A673 (cell line): ENCODE measurements around the gene BCAT1. TPM values are rescaled to one million over a fixed set of nuclear protein-coding genes. Genes with fewer than 3 reads are reported as not detected.

Experiments used
- BruUV-seq: library from RNA; stranded (reverse); fragments of 400-500 nt; replicated peaks from 2 replicates; lab custom pipeline; 2021; lab: Mats Ljungman, UMichigan
- CTCF ChIA-PET: fragments of 300-600 bp; sonication (Branson Sonifier 250); formaldehyde crosslinking; loops from one replicate; lab custom pipeline; 2022; ENCODE audit warnings: antibody characterized with exemption; lab: Charles Lee
- POLR2A ChIA-PET: fragments of 300-600 bp; sonication (Branson Sonifier 250); formaldehyde crosslinking; loops from one replicate; lab custom pipeline; 2022; ENCODE audit warnings: antibody characterized with exemption; ENCODE audit not compliant: low non-redundant PET; lab: Charles Lee
- DNase-seq: peaks from one replicate; pipeline ENCODE4 v3.0.0-alpha.2; 2015; ENCODE audit warnings: low spot score
- H3K27ac ChIP-seq: fragments of 200-600 bp; sonication (generic); 2 replicates; pipeline ENCODE4 v1.5.1; 2016; ENCODE audit warnings: mixed run types, low read depth, mild to moderate bottlenecking, mixed read lengths, antibody characterized with exemption, low read length; ENCODE audit not compliant: poor library complexity, severe bottlenecking
- H3K27me3 ChIP-seq: fragments of 200-600 bp; sonication (generic); replicated peaks from 2 replicates; pipeline ENCODE4 v1.6.1; 2017; ENCODE audit warnings: mixed run types, low read depth, mild to moderate bottlenecking, mixed read lengths, antibody characterized with exemption, low read length; ENCODE audit not compliant: insufficient read depth, poor library complexity
- H3K36me3 ChIP-seq: fragments of 200-600 bp; sonication (generic); 2 replicates; pipeline ENCODE4 v1.6.1; 2016; ENCODE audit warnings: mixed run types, mild to moderate bottlenecking, mixed read lengths, antibody characterized with exemption, low read length; ENCODE audit not compliant: insufficient read depth, poor library complexity, severe bottlenecking
- H3K4me1 ChIP-seq: fragments of 200-600 bp; sonication (generic); 2 replicates; pipeline ENCODE4 v1.6.1; 2017; ENCODE audit warnings: mixed run types, mild to moderate bottlenecking, mixed read lengths, antibody characterized with exemption, low read length; ENCODE audit not compliant: insufficient read depth, poor library complexity, severe bottlenecking
- H3K4me3 ChIP-seq: fragments of 200-600 bp; sonication (generic); 2 replicates; pipeline ENCODE4 v1.5.1; 2016; ENCODE audit warnings: low read depth, mixed run types, mild to moderate bottlenecking, mixed read lengths, low read length; ENCODE audit not compliant: poor library complexity, severe bottlenecking
- H3K9me3 ChIP-seq: fragments of 200-600 bp; sonication (generic); 2 replicates; pipeline ENCODE4 v1.6.1; 2016; ENCODE audit warnings: mixed run types, low read depth, mild to moderate bottlenecking, mixed read lengths, antibody characterized with exemption, low read length; ENCODE audit not compliant: poor library complexity, severe bottlenecking
- EZH2 ChIP-seq: fragments of 200-600 bp; sonication (generic); IDR thresholded peaks from 2 replicates; pipeline ENCODE4 v1.6.1; 2017; ENCODE audit warnings: borderline replicate concordance, low read depth, mild to moderate bottlenecking, mixed read lengths, antibody characterized with exemption, low read length; ENCODE audit not compliant: poor library complexity, severe bottlenecking
- intact Hi-C: fragments of 100-400 bp; cut with micrococcal nuclease; formaldehyde crosslinking; loops from one replicate; pipeline ENCODE4 v1.10.0; 2022; ENCODE audit not compliant: unreplicated experiment
- total RNA-seq: library from RNA; stranded (reverse); gene quantifications from 2 replicates; pipeline ENCODE4 v1.2.3, GENCODE V29; 2021
- TF ChIP-seq, protein P1 (sequence below): fragments of 300-800, 200-600 bp; sonication (generic); conservative IDR thresholded peaks from 2 replicates; pipeline ENCODE4 v1.5.1; 2017; ENCODE audit warnings: low read depth, mild to moderate bottlenecking, antibody characterized with exemption, low read length, moderate library complexity, mixed read lengths

BCAT1 gene
- total RNA-seq, 1 experiment from 2014 or later: 195 TPM

DNA sequence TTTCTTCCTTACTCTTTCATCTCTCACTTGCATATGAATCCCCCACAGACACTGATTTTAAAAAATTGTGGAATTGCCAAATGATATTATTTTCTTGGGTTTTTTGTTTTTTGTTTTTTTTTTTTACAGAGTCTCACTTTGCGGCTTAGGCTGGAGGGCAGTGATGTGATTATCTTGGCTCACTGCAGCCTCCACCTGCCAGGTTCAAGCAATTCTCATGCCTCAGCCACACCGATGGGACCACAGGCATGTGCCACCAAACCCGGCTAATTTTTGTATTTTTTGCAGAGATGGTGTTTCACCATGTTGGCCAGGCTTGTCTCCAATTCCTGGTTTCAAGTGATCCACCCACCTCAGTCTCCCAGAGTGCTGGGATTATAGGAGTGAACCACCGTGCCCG, 68.2 kb downstream of the BCAT1 start:
- no peak overlapping the region for H3K4me3 ChIP-seq
- H3K27ac ChIP-seq: no peak overlapping the region
- no peaks in the 10 kb centered on the region for H3K4me1 ChIP-seq
- intact Hi-C loops: no loop called here
- TF ChIP-seq, protein P1, sequence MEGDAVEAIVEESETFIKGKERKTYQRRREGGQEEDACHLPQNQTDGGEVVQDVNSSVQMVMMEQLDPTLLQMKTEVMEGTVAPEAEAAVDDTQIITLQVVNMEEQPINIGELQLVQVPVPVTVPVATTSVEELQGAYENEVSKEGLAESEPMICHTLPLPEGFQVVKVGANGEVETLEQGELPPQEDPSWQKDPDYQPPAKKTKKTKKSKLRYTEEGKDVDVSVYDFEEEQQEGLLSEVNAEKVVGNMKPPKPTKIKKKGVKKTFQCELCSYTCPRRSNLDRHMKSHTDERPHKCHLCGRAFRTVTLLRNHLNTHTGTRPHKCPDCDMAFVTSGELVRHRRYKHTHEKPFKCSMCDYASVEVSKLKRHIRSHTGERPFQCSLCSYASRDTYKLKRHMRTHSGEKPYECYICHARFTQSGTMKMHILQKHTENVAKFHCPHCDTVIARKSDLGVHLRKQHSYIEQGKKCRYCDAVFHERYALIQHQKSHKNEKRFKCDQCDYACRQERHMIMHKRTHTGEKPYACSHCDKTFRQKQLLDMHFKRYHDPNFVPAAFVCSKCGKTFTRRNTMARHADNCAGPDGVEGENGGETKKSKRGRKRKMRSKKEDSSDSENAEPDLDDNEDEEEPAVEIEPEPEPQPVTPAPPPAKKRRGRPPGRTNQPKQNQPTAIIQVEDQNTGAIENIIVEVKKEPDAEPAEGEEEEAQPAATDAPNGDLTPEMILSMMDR: no peak
- TF ChIP-seq EZH2: no peak
- ChIA-PET CTCF (no interaction called here), POLR2A (no interaction called here)
- peaks cover 21% of the 10 kb centered on the region for H3K36me3 ChIP-seq
- no peak for DNase-seq
- H3K27me3 ChIP-seq: no peaks in the 10 kb centered on the region
- no peaks in the 10 kb centered on the region for H3K9me3 ChIP-seq
- BruUV-seq: no TSS peak

DNA sequence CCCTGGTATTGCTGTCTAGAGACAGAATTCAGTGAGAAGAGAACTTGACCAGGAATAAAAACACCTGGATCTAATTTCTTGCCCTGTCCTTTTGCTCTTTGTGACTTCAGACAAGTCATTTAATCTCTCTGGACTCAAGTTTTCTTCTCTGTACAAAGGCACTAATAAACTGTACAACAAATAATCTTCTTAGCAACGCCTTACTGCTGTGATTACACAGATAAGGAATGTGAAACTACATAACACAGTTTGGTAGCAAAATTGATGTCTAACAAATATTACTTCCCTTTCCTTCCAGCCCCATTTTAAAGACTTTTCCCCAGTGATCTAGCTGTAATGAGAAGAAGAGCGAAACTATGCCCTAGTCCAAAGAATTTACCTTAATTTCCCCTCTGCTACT, 69.3 kb downstream of the BCAT1 start:
- DNase-seq: no peak
- Histone ChIP-seq H3K9me3 (no peaks in the 10 kb centered on the region), H3K27me3 (no peaks in the 10 kb centered on the region), H3K36me3 (peaks cover 32% of the 10 kb centered on the region), H3K4me3 (no peak overlapping the region), H3K27ac (peak overlapping the region; percentile 10), H3K4me1 (no peaks in the 10 kb centered on the region)
- POLR2A ChIA-PET: no interaction called here
- no TSS peak for BruUV-seq
- TF ChIP-seq, protein P1: no peak
- no peak for TF ChIP-seq EZH2
- CTCF ChIA-PET: no interaction called here
- intact Hi-C loops: no loop called here

DNA sequence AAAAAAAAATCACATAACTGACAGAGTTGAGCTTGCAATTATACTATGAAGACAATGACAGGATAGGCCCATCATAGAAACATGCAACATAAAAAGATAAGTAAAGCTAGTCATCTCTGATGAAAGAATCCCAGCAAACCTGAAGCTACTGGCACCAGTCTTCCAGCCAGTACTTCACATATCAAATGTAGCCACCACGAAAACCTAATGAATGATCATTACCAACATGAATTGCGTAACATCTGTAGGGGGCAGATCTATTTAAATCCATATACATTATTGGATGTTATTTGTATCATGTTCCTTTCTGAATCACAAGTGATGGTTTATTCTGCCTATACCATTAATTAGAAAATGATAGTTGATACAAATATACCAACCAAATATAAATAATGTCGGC, 73.9 kb downstream of the BCAT1 start:
- no peak for DNase-seq
- Histone ChIP-seq H3K4me1 (no peaks in the 10 kb centered on the region), H3K4me3 (no peak overlapping the region), H3K27ac (no peak overlapping the region), H3K36me3 (peaks cover 36% of the 10 kb centered on the region), H3K9me3 (no peaks in the 10 kb centered on the region), H3K27me3 (no peaks in the 10 kb centered on the region)
- TF ChIP-seq, protein P1: no peak
- TF ChIP-seq EZH2: no peak
- CTCF ChIA-PET: no interaction called here
- no TSS peak for BruUV-seq
- POLR2A ChIA-PET: no interaction called here
- intact Hi-C loops: no loop called here
